Measurements from ENCODE around the gene NISCH.

DNA sequence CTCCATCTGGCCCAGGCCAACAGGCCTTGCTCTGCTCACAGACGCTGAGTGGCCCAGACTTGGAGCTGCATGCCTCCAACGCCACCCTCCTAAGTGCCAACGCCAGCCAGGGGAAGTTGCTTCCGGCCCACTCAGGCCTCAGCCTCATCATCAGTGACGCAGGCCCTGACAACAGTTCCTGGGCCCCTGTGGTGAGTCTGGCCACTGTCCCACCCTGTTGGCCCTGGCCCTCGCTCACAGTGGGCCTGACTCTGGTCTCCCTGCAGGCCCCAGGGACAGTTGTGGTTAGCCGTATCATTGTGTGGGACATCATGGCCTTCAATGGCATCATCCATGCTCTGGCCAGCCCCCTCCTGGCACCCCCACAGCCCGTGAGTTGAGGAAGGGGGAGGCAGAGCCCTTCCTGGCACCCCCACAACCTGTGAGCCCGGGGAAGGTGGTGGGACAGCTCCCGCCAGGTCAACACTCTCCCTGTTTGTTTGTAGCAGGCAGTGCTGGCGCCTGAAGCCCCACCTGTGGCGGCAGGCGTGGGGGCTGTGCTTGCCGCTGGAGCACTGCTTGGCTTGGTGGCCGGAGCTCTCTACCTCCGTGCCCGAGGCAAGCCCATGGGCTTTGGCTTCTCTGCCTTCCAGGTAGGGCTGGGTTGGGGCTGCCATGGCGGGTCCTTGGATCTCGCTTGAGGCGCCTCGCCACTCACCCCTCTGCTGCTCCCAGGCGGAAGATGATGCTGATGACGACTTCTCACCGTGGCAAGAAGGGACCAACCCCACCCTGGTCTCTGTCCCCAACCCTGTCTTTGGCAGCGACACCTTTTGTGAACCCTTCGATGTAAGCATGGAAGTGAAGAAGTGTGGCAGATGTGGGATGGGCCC, 68.2 kb downstream of the NISCH start:
- TF ChIP-seq TEAD4 (IDR thresholded peaks at IDR 0.05) (no peak), EP300 (IDR thresholded peaks at IDR 0.05; ENCODE audit: borderline replicate concordance) (no peak), FOXM1 (IDR thresholded peaks at IDR 0.05; ENCODE audit: borderline replicate concordance, low read depth) (no peak)
- TF ChIP-seq, protein P1, sequence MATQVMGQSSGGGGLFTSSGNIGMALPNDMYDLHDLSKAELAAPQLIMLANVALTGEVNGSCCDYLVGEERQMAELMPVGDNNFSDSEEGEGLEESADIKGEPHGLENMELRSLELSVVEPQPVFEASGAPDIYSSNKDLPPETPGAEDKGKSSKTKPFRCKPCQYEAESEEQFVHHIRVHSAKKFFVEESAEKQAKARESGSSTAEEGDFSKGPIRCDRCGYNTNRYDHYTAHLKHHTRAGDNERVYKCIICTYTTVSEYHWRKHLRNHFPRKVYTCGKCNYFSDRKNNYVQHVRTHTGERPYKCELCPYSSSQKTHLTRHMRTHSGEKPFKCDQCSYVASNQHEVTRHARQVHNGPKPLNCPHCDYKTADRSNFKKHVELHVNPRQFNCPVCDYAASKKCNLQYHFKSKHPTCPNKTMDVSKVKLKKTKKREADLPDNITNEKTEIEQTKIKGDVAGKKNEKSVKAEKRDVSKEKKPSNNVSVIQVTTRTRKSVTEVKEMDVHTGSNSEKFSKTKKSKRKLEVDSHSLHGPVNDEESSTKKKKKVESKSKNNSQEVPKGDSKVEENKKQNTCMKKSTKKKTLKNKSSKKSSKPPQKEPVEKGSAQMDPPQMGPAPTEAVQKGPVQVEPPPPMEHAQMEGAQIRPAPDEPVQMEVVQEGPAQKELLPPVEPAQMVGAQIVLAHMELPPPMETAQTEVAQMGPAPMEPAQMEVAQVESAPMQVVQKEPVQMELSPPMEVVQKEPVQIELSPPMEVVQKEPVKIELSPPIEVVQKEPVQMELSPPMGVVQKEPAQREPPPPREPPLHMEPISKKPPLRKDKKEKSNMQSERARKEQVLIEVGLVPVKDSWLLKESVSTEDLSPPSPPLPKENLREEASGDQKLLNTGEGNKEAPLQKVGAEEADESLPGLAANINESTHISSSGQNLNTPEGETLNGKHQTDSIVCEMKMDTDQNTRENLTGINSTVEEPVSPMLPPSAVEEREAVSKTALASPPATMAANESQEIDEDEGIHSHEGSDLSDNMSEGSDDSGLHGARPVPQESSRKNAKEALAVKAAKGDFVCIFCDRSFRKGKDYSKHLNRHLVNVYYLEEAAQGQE (IDR thresholded peaks at IDR 0.05; ENCODE audit: low read depth): no peak

All from Ishikawa (cell line).